A549 (cell line): ENCODE data around the gene DNAH11. TPM values are rescaled to one million over a fixed set of nuclear protein-coding genes. Genes with fewer than 3 reads are reported as not detected.

Experiments used
- ATAC-seq, 2 experiments: fragments of 200-7000 bp in 1 of 2; fragments of >200 bp in 1 of 2; cut with Nextera tagmentation in 1 of 2; cut with Tn5 transposase in 1 of 2; 3 replicates each; pipeline versions ENCODE4 v1.8.0 to v1.9.1; 2018 to 2020; ENCODE audit warnings: mild to moderate bottlenecking in 1 of 2, moderate library complexity in 1 of 2
- CTCF ChIA-PET: fragments of 300-600 bp; sonication (Branson Sonifier 250); formaldehyde crosslinking; extraction: SDS; loops from one replicate; lab custom pipeline; 2021; ENCODE audit warnings: antibody characterized with exemption, inconsistent platforms; lab: Yijun Ruan, JAX
- POLR2A ChIA-PET: fragments of 350-600 bp; formaldehyde crosslinking; extraction: SDS; loops from one replicate; lab custom pipeline; 2021; ENCODE audit warnings: antibody characterized with exemption, inconsistent platforms; lab: Yijun Ruan, JAX
- DNase-seq, 2 experiments: peaks; one replicate each; pipeline versions ENCODE4 v3.0.0 to v3.0.0-alpha.2; 2011 to 2016; ENCODE audit warnings: low read depth in 1 of 2, low spot score in 1 of 2
- FAIRE-seq: peaks from 2 replicates; lab custom pipeline; 2011; peaks lifted over from hg19 to GRCh38; lab: Jason Lieb, UNC
- H3K27ac ChIP-seq, 2 experiments: fragments of >200 bp; sonication (Bioruptor Twin); formaldehyde crosslinking; 3 replicates each; pipeline ENCODE4 v1.5.1; 2016 to 2017
- H3K4me1 ChIP-seq: fragments of >200 bp; sonication (Bioruptor Twin); formaldehyde crosslinking; 3 replicates; pipeline ENCODE4 v1.6.1; 2016
- H3K4me2 ChIP-seq: fragments of >200 bp; sonication (Bioruptor Twin); formaldehyde crosslinking; 3 replicates; pipeline ENCODE4 v1.6.1; 2016
- H3K4me3 ChIP-seq: fragments of >200 bp; sonication (Bioruptor Twin); formaldehyde crosslinking; 3 replicates; pipeline ENCODE4 v1.5.1; 2016
- H3K9me3 ChIP-seq: fragments of >200 bp; sonication (Bioruptor Twin); formaldehyde crosslinking; 3 replicates; pipeline ENCODE4 v1.6.1; 2016
- ATOH8 ChIP-seq: fragments of 250-450 bp; sonication (Bioruptor Pico); IDR thresholded peaks from 2 replicates; pipeline ENCODE4 v1.5.0; 2020; ENCODE audit warnings: low read depth, mild to moderate bottlenecking, moderate library complexity
- CBX2 ChIP-seq: fragments of 200-600 bp; sonication (generic); IDR thresholded peaks from 2 replicates; pipeline ENCODE4 v1.6.1; 2016; ENCODE audit warnings: low read depth, mild to moderate bottlenecking, borderline replicate concordance
- CBX8 ChIP-seq: fragments of 200-600 bp; sonication (generic); IDR thresholded peaks from 2 replicates; pipeline ENCODE4 v1.6.1; 2016
- CHD2 ChIP-seq: fragments of 150-350 bp; IDR thresholded peaks from 2 replicates; pipeline ENCODE4 v1.6.1; 2014; ENCODE audit warnings: low read length; ENCODE audit not compliant: partially characterized antibody
- CHD4 ChIP-seq: fragments of 200-600 bp; sonication (generic); IDR thresholded peaks from 2 replicates; pipeline ENCODE4 v1.6.1; 2016; ENCODE audit warnings: antibody characterized with exemption, mild to moderate bottlenecking, borderline replicate concordance
- FOSB ChIP-seq: fragments of 250-450 bp; sonication (Bioruptor Pico); IDR thresholded peaks from 2 replicates; pipeline ENCODE4 v1.5.0; 2020; ENCODE audit warnings: mild to moderate bottlenecking, moderate library complexity
- FOSL2 ChIP-seq, 2 experiments: fragments of 450-650 bp in 1 of 2; fragments of >200 bp in 1 of 2; sonication (Bioruptor Twin) in 1 of 2; formaldehyde crosslinking; IDR thresholded peaks; 2 replicates each; pipeline versions ENCODE4 v1.5.0 to v1.6.1; 2016 to 2020; ENCODE audit warnings: mild to moderate bottlenecking in 1 of 2, moderate library complexity in 1 of 2
- FOXS1 ChIP-seq: fragments of 250-450 bp; sonication (Bioruptor Pico); IDR thresholded peaks from 2 replicates; pipeline ENCODE4 v1.5.0; 2020; ENCODE audit warnings: mild to moderate bottlenecking, moderate library complexity
- GATA3 ChIP-seq: IDR thresholded peaks from 2 replicates; pipeline ENCODE4 v1.6.1; 2012; ENCODE audit warnings: borderline replicate concordance
- HEYL ChIP-seq: fragments of 250-450 bp; sonication (Bioruptor Pico); IDR thresholded peaks from 2 replicates; pipeline ENCODE4 v1.8.0; 2021; ENCODE audit warnings: mild to moderate bottlenecking, moderate library complexity
- HOXA7 ChIP-seq: fragments of 250-450 bp; sonication (Bioruptor Pico); IDR thresholded peaks from 2 replicates; pipeline ENCODE4 v1.5.0; 2020; ENCODE audit warnings: mild to moderate bottlenecking, moderate library complexity
- HOXB13 ChIP-seq: fragments of 250-450 bp; sonication (Bioruptor Pico); IDR thresholded peaks from 2 replicates; pipeline ENCODE4 v1.5.0; 2020; ENCODE audit warnings: low read depth, mild to moderate bottlenecking, moderate library complexity
- JUN ChIP-seq, 2 experiments: fragments of >200 bp; sonication (Bioruptor Twin); formaldehyde crosslinking; IDR thresholded peaks; 2 replicates in 1 of 2; 3 replicates in 1 of 2; pipeline ENCODE4 v1.6.1; 2016 to 2017
- JUNB ChIP-seq: fragments of >200 bp; sonication (Bioruptor Twin); formaldehyde crosslinking; IDR thresholded peaks from 2 replicates; pipeline ENCODE4 v1.6.1; 2016
- KDM1A ChIP-seq: fragments of 200-600 bp; sonication (generic); IDR thresholded peaks from 2 replicates; pipeline ENCODE4 v1.6.1; 2016; ENCODE audit warnings: low read depth, mild to moderate bottlenecking
- MAX ChIP-seq: IDR thresholded peaks from 2 replicates; pipeline ENCODE4 v1.6.1; 2012
- NPAS2 ChIP-seq: fragments of 250-450 bp; sonication (Bioruptor Pico); IDR thresholded peaks from 2 replicates; pipeline ENCODE4 v1.8.0; 2022; ENCODE audit warnings: mild to moderate bottlenecking, moderate library complexity, borderline replicate concordance
- PHF8 ChIP-seq: fragments of 200-600 bp; sonication (generic); IDR thresholded peaks from 2 replicates; pipeline ENCODE4 v1.6.1; 2016; ENCODE audit warnings: low read depth, mild to moderate bottlenecking, antibody characterized with exemption, moderate library complexity, borderline replicate concordance
- POLR2A ChIP-seq: IDR thresholded peaks from 2 replicates; pipeline ENCODE4 v1.6.1; 2012; ENCODE audit warnings: mild to moderate bottlenecking, low read length
- RAD21 ChIP-seq, 2 experiments: fragments of >200 bp in 1 of 2; sonication (Bioruptor Twin) in 1 of 2; formaldehyde crosslinking in 1 of 2; IDR thresholded peaks in 1 of 2; conservative IDR thresholded peaks in 1 of 2; 2 replicates in 1 of 2; 3 replicates in 1 of 2; pipeline ENCODE4 v1.6.1; 2012 to 2018; ENCODE audit warnings: inconsistent platforms in 1 of 2
- RCOR1 ChIP-seq: fragments of 150-350 bp; IDR thresholded peaks from 2 replicates; pipeline ENCODE4 v1.6.1; 2014; ENCODE audit warnings: antibody characterized with exemption, low read length, low read depth
- WGBS: methylation state at CpG from one replicate; pipeline ENCODE4 v1.1.6; 2017; ENCODE audit errors: missing lambda C conversion rate; 5-methylcytosine and 5-hydroxymethylcytosine counted together
- polyA plus RNA-seq, 4 experiments: library from polyadenylated mRNA; depleted of rRNA in 3 of 4; stranded (reverse); fragments of >200 nt; fragmentation: RNase III in 1 of 4; extraction: RNeasy Plus Mini Kit Qiagen cat#74134 plus additional on column Dnase treatment in 1 of 4; gene quantifications; 2 replicates in 3 of 4; 3 replicates in 1 of 4; pipeline ENCODE4 v1.2.3, GENCODE V29; 2011 to 2017
- TF ChIP-seq, protein P1 (sequence below): fragments of 250-450 bp; sonication (Bioruptor Pico); IDR thresholded peaks from 2 replicates; pipeline ENCODE4 v1.5.0; 2021; ENCODE audit warnings: mild to moderate bottlenecking, moderate library complexity, borderline replicate concordance
- TF ChIP-seq, protein P2 (sequence below): fragments of >200 bp; sonication (Bioruptor Twin); formaldehyde crosslinking; IDR thresholded peaks from 3 replicates; pipeline ENCODE4 v1.5.1; 2016

DNAH11 gene
- polyA plus RNA-seq, 2 of the 4 experiments (the other 2 are of a cell fraction): 0.03 to 0.13 TPM

DNA sequence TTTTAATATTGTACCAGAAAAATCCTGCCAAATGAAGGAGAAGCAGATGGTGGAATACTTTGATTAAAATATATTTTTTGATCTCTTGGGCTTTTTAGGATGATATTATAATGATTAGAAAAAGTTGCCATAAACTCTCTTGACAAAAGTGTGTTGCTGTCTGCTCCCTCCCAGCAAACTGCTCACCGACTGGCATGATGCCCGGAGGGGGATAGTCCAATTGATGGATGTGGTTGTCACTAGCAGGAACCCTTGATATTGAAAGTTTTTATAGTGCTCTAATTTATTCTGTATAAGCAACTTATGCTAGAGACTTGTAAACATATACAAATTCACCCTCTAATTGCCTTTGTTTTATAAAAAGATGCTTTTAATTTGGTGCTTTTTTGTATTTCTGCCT is 114.0 kb downstream of the DNAH11 start:
- ATAC-seq (no peak), FAIRE-seq (no peak), DNase-seq (no peak)
- TF ChIP-seq HOXA7 (CRISPR knock-in tag) (no peak), KDM1A (no peak), RAD21 (conservative IDR thresholded peaks at IDR 0.05 in 1 of 2, IDR thresholded peaks at IDR 0.05 in 1 of 2) (no peak), MAX (no peak), FOXS1 (CRISPR knock-in tag) (no peak), JUN (IDR thresholded peaks at IDR 0.05) (no peak), POLR2A (no peak), NPAS2 (CRISPR knock-in tag) (no peak), JUNB (no peak), CHD2 (no peak), FOSL2 (IDR thresholded peaks at IDR 0.05) (no peak), FOSL2 (CRISPR knock-in tag; IDR thresholded peaks at IDR 0.05) (no peak), CBX8 (no peak)
- no peak overlapping the region for H3K27ac ChIP-seq
- ChIA-PET CTCF (interaction anchor here (2.5 kb wide), 1 partner anchor 110 kb away, joined by 7 read pairs; no protein-coding TSS in a partner anchor), POLR2A (no interaction called here)
- 32% methylated on average over 2 of the region's 2 CpGs for WGBS
- H3K4me1 ChIP-seq: no peaks in the 10 kb centered on the region
- no peak overlapping the region for H3K4me2 ChIP-seq
- no peak overlapping the region for H3K4me3 ChIP-seq
- peaks cover 10% of the 10 kb centered on the region; the same call in 2 of the 3 replicates for H3K9me3 ChIP-seq

DNA sequence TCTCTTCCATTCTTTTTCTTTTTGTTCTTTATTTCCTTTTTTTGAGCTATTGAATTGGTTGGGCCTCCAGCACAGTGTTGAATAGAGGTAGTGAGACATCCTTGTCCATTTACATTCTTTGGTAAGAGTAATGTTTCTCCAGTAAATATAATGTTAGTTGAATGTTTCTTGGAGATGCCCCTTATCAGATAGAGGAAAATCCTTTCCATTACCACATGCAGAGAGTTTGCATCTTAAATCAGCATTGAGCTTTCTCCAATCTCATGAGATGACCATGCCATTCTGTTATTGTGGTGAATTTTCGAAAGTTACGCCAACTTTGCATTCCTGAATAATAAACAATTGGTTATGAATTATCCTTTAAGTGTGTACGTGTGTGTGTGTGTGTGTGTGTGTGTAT is 127.7 kb downstream of the DNAH11 start:
- POLR2A ChIA-PET: no interaction called here

More for the DNA sequence above, 127.7 kb downstream of the DNAH11 start:
- 43% methylated on average over 3 of the region's 3 CpGs for WGBS
- H3K4me2 ChIP-seq: no peak overlapping the region
- no peaks in the 10 kb centered on the region for H3K9me3 ChIP-seq
- no peak overlapping the region for H3K27ac ChIP-seq
- no peak for ATAC-seq
- no peak overlapping the region for H3K4me3 ChIP-seq
- peak; percentile 83 for FAIRE-seq
- no peaks in the 10 kb centered on the region for H3K4me1 ChIP-seq
- TF ChIP-seq, protein P1, sequence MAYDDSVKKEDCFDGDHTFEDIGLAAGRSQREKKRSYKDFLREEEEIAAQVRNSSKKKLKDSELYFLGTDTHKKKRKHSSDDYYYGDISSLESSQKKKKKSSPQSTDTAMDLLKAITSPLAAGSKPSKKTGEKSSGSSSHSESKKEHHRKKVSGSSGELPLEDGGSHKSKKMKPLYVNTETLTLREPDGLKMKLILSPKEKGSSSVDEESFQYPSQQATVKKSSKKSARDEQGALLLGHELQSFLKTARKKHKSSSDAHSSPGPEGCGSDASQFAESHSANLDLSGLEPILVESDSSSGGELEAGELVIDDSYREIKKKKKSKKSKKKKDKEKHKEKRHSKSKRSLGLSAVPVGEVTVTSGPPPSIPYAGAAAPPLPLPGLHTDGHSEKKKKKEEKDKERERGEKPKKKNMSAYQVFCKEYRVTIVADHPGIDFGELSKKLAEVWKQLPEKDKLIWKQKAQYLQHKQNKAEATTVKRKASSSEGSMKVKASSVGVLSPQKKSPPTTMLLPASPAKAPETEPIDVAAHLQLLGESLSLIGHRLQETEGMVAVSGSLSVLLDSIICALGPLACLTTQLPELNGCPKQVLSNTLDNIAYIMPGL: no peak
- TF ChIP-seq FOSB (CRISPR knock-in tag) (no peak), CHD4 (no peak), PHF8 (no peak), GATA3 (no peak), RCOR1 (no peak), HEYL (CRISPR knock-in tag) (no peak), CBX2 (no peak), HOXB13 (CRISPR knock-in tag) (no peak), ATOH8 (CRISPR knock-in tag) (no peak)
- TF ChIP-seq, protein P2, sequence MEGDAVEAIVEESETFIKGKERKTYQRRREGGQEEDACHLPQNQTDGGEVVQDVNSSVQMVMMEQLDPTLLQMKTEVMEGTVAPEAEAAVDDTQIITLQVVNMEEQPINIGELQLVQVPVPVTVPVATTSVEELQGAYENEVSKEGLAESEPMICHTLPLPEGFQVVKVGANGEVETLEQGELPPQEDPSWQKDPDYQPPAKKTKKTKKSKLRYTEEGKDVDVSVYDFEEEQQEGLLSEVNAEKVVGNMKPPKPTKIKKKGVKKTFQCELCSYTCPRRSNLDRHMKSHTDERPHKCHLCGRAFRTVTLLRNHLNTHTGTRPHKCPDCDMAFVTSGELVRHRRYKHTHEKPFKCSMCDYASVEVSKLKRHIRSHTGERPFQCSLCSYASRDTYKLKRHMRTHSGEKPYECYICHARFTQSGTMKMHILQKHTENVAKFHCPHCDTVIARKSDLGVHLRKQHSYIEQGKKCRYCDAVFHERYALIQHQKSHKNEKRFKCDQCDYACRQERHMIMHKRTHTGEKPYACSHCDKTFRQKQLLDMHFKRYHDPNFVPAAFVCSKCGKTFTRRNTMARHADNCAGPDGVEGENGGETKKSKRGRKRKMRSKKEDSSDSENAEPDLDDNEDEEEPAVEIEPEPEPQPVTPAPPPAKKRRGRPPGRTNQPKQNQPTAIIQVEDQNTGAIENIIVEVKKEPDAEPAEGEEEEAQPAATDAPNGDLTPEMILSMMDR: no peak
- no peak for DNase-seq
- CTCF ChIA-PET: no interaction called here
